Activated T-cell treated with anti-CD3 and anti-CD28 coated beads, Interleukin-2, amount 50 U/mL, for 4 hours (primary cell): ENCODE results near the gene TFF3. TPM values are rescaled to one million over a fixed set of nuclear protein-coding genes. Genes with fewer than 3 reads are reported as not detected.

ENCODE experiments used
- ATAC-seq, 2 donors: fragments of 200-7000 bp; cut with Tn5 transposase; one replicate each; pipeline ENCODE4 v1.10.0; 2021
- DNase-seq: peaks from one replicate; pipeline ENCODE4 v3.0.0-alpha.2; 2020
- H3K27me3 Mint-ChIP-seq: one replicate; pipeline ENCODE4 v1.8.0; 2021; ENCODE audit warnings: low read depth, mixed read lengths
- H3K36me3 Mint-ChIP-seq: one replicate; pipeline ENCODE4 v1.8.0; 2022; ENCODE audit warnings: mixed read lengths; ENCODE audit not compliant: insufficient read depth
- H3K4me1 Mint-ChIP-seq: one replicate; pipeline ENCODE4 v1.8.0; 2021; ENCODE audit warnings: low read depth, mixed read lengths
- H3K4me3 Mint-ChIP-seq: one replicate; pipeline ENCODE4 v1.8.0; 2021; ENCODE audit warnings: mild to moderate bottlenecking, moderate library complexity, mixed read lengths
- H3K9me3 Mint-ChIP-seq: one replicate; pipeline ENCODE4 v1.8.0; 2021; ENCODE audit warnings: mixed read lengths
- total RNA-seq, 3 donors: library from RNA; stranded (reverse); gene quantifications; one replicate each; pipeline ENCODE4 v1.2.1, GENCODE V29; 2021

The TFF3 gene
- total RNA-seq, 3 donors from 2014 or later, result 0.29 to 0.96 TPM; not detected in 1

DNA sequence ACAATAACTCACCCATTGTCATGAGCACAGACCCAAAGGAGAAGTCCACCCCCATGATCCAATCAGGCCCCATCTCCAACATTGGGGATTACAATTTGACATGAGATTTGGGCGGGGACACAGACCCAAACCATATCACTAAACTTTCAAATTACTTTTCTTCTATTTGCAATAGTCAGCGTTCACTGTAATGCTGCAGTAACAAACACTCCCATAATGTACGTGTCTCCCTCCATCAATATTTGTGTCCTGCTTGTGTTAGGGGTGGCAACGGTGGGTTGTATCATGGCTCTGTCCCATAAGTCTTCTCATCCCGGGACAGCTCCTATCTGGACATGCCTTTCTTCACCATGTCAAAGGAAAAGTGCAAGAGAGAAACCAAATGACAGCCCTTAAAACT is 26.2 kb downstream of the TFF3 start:
- no peaks in the 10 kb centered on the region for H3K9me3 Mint-ChIP-seq
- peaks cover 28% of the 10 kb centered on the region for H3K36me3 Mint-ChIP-seq

GRCh38 chr21:42287193-42288083 is 27.8 kb downstream of the TFF3 start:
- H3K27me3 Mint-ChIP-seq, result no peaks in the 10 kb centered on the region
- no peaks in the 10 kb centered on the region for H3K9me3 Mint-ChIP-seq
- DNase-seq (no peak), ATAC-seq (no peak)
- H3K4me1 Mint-ChIP-seq, result no peaks in the 10 kb centered on the region
- peaks cover 30% of the 10 kb centered on the region for H3K36me3 Mint-ChIP-seq
- H3K4me3 Mint-ChIP-seq, result no peak overlapping the region

More for the DNA sequence above, 26.2 kb downstream of the TFF3 start:
- ATAC-seq (no peak), DNase-seq (no peak)
- no peaks in the 10 kb centered on the region for H3K4me1 Mint-ChIP-seq
- no peaks in the 10 kb centered on the region for H3K27me3 Mint-ChIP-seq
- H3K4me3 Mint-ChIP-seq, result no peak overlapping the region

DNA sequence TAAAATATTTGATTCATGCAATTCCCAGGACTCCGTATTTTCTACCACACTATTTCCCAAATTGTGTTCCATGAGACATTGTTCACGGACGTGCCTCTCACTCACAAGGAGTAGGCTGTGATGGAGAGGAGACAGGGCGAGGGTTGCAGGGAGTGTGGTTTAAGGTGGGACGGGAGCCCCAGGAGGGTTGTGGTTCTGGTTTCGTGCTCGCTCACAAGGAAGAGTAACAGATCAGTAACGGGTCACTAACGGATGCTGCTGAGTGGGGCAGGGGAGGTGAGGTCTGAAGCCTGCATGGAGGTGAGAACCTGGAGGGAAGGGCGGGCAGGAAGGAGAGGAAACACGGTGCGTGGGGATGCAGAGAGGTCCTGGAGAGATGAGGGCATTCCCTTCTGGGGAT is 28.8 kb downstream of the TFF3 start:
- Mint-ChIP-seq H3K27me3 (no peaks in the 10 kb centered on the region), H3K9me3 (no peaks in the 10 kb centered on the region), H3K4me3 (no peak overlapping the region), H3K4me1 (no peaks in the 10 kb centered on the region), H3K36me3 (peaks cover 30% of the 10 kb centered on the region)
- no peak for DNase-seq
- ATAC-seq, result no peak

DNA sequence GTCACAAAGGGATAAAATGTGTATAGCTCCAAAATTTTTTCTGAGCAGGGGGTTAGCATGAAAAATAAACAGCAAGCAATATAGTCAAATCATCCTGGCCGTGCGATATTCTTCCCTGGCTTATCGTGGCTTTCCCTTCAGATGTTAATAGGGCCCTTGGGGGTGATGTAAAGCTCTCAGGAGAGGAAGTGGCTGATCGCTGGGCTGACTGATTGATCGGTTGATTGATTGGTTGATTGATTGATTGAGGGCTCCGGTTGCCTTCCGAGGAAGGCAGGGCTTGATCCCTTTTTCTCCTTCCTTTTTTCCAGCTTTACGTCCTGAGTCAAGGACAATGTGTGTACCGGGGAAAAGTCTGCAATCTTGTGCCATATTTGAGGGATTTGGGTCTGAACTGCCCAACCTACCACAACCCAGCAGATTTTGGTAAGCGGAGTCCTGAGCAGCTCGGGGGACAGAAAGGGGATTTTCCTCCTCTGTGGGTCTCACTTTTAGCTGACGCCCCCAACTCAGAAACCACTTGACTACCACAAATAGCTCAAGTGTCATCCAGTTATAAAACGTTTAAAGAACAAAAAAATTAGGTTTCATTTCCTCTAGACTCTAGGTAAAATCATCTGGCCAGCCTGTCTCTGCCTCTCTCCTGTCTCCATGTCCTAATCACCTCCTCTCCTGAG is 29.5 kb downstream of the TFF3 start:
- Mint-ChIP-seq H3K4me1 (no peaks in the 10 kb centered on the region), H3K27me3 (no peaks in the 10 kb centered on the region), H3K9me3 (no peaks in the 10 kb centered on the region), H3K36me3 (peaks cover 26% of the 10 kb centered on the region), H3K4me3 (no peak overlapping the region)
- no peak for DNase-seq
- no peak for ATAC-seq

DNA sequence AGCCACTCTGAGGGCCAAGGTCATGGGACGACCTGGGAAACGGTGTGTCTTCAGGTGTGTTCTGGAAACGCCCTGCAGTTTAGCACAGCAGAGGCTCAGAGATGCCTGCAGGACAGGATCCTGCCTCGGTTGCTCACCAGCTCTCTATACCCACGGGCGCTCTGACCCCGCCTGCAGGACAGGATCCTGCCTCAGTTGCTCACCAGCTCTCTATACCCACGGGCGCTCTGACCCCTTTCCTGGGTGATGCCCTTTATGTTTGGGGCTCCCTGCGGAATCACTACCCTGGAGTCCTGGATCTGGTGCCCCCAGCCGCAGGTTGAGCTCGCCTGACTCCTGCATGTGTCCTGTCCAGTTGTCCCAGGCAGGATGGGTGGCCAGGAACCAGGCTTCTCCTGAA is 32.5 kb downstream of the TFF3 start:
- Mint-ChIP-seq H3K4me1 (no peaks in the 10 kb centered on the region), H3K9me3 (no peaks in the 10 kb centered on the region), H3K36me3 (peaks cover 21% of the 10 kb centered on the region), H3K4me3 (no peak overlapping the region), H3K27me3 (no peaks in the 10 kb centered on the region)
- DNase-seq, result no peak
- ATAC-seq, result no peak

DNA sequence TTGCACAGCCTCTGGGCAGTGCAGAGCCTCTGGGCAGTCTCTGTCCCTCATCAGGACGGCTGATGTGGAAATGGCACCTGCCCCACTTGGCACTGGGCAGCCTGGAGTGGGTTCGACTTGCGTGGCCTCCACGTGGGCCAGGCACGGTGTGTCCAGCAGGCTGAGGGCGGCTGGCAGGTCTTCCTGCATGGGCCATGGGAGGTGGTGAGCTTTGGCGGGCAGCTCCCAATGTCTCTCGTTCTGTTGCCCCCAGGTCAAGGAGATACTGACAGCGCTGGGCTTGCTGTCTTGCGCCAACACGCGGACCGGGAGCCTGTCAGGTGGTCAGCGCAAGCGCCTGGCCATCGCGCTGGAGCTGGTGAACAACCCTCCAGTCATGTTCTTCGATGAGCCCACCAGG is 33.2 kb downstream of the TFF3 start:
- Mint-ChIP-seq H3K36me3 (peaks cover 20% of the 10 kb centered on the region), H3K27me3 (no peaks in the 10 kb centered on the region), H3K4me1 (no peaks in the 10 kb centered on the region), H3K9me3 (no peaks in the 10 kb centered on the region), H3K4me3 (no peak overlapping the region)
- ATAC-seq (no peak), DNase-seq (no peak)

- ATAC-seq, result no peak
- Mint-ChIP-seq H3K27me3 (no peaks in the 10 kb centered on the region), H3K36me3 (peaks cover 17% of the 10 kb centered on the region), H3K9me3 (no peaks in the 10 kb centered on the region), H3K4me3 (no peak overlapping the region), H3K4me1 (no peaks in the 10 kb centered on the region)
- DNase-seq, result no peak
Observed at GRCh38 chr21:42281181-42281680, 34.0 kb downstream of the TFF3 start.

DNA sequence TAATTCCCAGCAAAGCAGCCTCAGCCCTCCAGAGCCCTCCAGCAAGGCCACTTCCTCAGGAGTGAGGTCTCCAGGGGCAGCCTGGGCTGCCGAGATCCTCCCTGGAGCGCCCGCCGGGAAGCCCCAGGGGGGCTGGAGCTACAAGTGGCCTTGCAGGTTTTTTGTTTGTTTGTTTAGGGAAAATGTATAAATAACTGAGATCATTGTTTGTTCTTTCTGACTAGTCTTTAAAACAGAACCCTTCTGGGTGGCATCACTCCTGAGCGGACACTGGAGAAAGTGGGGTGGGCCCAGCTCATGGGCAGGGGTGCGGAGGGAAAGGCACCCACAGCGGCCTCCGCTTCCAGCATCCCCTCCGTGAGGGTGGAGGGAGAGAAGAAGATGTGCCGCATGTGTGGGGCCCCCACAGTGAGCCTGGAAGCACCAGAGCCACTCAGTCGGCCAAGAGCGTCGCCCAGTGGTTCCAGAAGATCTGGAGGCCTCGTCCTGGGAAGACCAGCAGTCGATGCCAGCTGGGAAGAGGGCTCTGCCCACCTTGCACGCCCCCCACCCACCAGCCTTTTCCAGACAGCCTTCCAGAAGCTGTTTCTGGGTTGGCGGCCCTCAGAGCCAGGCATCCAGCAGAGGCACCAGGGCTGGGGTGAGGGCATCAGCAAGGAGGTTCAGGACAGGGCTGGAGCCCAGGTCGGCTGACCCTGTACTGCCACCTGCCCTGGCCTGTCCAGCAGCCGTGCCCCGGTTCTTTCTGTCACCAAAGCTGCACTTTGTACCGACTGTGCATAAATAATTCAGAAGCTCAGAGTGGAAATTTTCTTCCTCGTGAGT is 34.6 kb downstream of the TFF3 start:
- Mint-ChIP-seq H3K4me1 (no peaks in the 10 kb centered on the region), H3K27me3 (no peaks in the 10 kb centered on the region), H3K9me3 (no peaks in the 10 kb centered on the region), H3K36me3 (peaks cover 15% of the 10 kb centered on the region), H3K4me3 (no peak overlapping the region)
- DNase-seq (no peak), ATAC-seq (no peak)

DNA sequence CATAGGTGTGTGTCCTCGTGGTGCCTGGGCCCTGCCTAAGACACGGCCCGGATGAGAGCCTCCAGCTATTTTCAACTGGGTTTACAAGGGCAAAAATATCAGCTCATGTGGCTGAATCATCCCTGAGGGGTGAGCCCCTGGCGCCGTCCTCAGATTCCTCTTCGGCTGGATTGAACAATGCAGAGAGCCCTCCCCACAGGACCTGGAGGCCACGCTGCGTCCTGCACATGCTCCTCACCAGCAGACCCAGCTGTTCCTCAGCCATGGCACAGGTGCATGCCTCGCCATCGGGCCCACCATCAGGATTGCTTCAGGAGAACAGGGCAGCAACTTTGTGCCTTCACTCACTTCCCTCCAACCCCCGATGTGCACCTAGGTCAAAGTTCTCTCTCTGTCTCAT is 35.3 kb downstream of the TFF3 start:
- no peaks in the 10 kb centered on the region for H3K9me3 Mint-ChIP-seq
- ATAC-seq (no peak), DNase-seq (no peak)
- no peak overlapping the region for H3K4me3 Mint-ChIP-seq
- no peaks in the 10 kb centered on the region for H3K27me3 Mint-ChIP-seq
- no peaks in the 10 kb centered on the region for H3K4me1 Mint-ChIP-seq
- peaks cover 15% of the 10 kb centered on the region for H3K36me3 Mint-ChIP-seq

GRCh38 chr21:42279341-42279871 is 35.8 kb downstream of the TFF3 start:
- no peak overlapping the region for H3K4me3 Mint-ChIP-seq
- no peak for ATAC-seq
- H3K27me3 Mint-ChIP-seq, result no peaks in the 10 kb centered on the region
- H3K36me3 Mint-ChIP-seq, result peaks cover 12% of the 10 kb centered on the region
- DNase-seq, result no peak
- H3K4me1 Mint-ChIP-seq, result no peaks in the 10 kb centered on the region
- no peaks in the 10 kb centered on the region for H3K9me3 Mint-ChIP-seq

- DNase-seq (no peak), ATAC-seq (no peak)
- Mint-ChIP-seq H3K36me3 (peaks cover 17% of the 10 kb centered on the region), H3K4me3 (no peak overlapping the region), H3K27me3 (no peaks in the 10 kb centered on the region), H3K9me3 (no peaks in the 10 kb centered on the region), H3K4me1 (no peaks in the 10 kb centered on the region)
Observed at GRCh38 chr21:42278451-42279149, 36.6 kb downstream of the TFF3 start.

GRCh38 chr21:42277593-42277992 is 37.6 kb downstream of the TFF3 start:
- peaks cover 15% of the 10 kb centered on the region for H3K36me3 Mint-ChIP-seq
- H3K9me3 Mint-ChIP-seq, result no peaks in the 10 kb centered on the region
- no peaks in the 10 kb centered on the region for H3K27me3 Mint-ChIP-seq
- DNase-seq (no peak), ATAC-seq (no peak)
- no peaks in the 10 kb centered on the region for H3K4me1 Mint-ChIP-seq
- no peak overlapping the region for H3K4me3 Mint-ChIP-seq

DNA sequence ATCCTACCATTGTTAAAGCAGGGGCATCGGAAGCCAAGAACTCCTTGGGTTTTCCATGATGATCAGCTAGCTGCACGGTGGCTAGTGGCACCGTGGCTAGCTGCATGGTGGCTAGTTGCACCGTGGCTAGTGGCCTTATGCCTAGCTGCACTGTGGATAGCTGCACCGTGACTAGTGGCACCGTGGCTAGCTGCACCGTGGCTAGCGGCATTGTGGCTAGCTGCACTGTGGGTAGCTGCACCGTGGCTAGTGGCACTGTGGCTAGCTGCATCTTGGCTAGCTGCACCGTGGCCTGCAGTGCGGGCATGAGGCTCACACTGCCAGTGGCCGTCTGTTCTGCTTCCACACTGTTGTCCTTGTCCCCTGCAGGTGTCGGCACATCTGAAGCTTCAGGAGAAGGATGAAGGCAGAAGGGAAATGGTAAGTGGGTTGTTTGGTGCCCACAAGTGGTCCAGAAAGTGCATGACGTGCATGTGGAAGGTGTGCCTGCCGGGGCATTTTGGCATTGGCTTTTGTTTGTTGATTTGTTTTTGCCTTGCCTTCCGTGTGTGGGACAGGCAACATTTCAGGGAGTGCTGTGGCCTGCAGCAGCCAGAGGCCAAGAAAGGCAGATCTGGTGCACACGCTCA is 38.6 kb downstream of the TFF3 start:
- DNase-seq (no peak), ATAC-seq (no peak)
- Mint-ChIP-seq H3K4me1 (no peaks in the 10 kb centered on the region), H3K4me3 (no peak overlapping the region), H3K27me3 (no peaks in the 10 kb centered on the region), H3K9me3 (no peaks in the 10 kb centered on the region), H3K36me3 (peaks cover 15% of the 10 kb centered on the region)
